Stimulated activated CD8-positive, alpha-beta memory T cell treated with anti-CD3 and anti-CD28 coated beads, Interleukin-2, amount 100 ng/mL, for 48 hours (primary cell): Measurements from ENCODE around the gene ATF7IP.
A peak's percentile ranks its signal among the peaks of the same experiment; 100 is the strongest.
"Not testable (repeated sequence)": the region's sequence is repeated elsewhere in the genome, so short reads cannot be mapped to it uniquely, and the experiment has no call there.

ENCODE experiments used
- DNase-seq, 2 donors: peaks; one replicate each; pipeline ENCODE4 v3.0.0-alpha.2; 2020; ENCODE audit warnings: low read depth in 2 of 2

Gene ATF7IP

GRCh38 chr12:14365294-14366208, at the start of gene ATF7IP:
ATF7IP (plus strand) TSS chr12:14365682; CDS start chr12:14423916, 58,234 bp downstream.
- peak; percentile 89 to 94 for DNase-seq

- DNase-seq, result no peak
Measured at GRCh38 chr12:14317362-14318146, 47.9 kb upstream of the ATF7IP start.

- DNase-seq, result not testable (repeated sequence)
Measured at GRCh38 chr12:14319704-14320427, 45.6 kb upstream of the ATF7IP start.

GRCh38 chr12:14322403-14322802, 43.1 kb upstream of the ATF7IP start:
- no peak for DNase-seq

- no peak for DNase-seq
Measured at GRCh38 chr12:14325716-14326343, 39.7 kb upstream of the ATF7IP start.

GRCh38 chr12:14326699-14327098, 38.8 kb upstream of the ATF7IP start:
- DNase-seq, result no peak

- no peak for DNase-seq
Measured at GRCh38 chr12:14327711-14328110, 37.8 kb upstream of the ATF7IP start.

- no peak for DNase-seq
Measured at GRCh38 chr12:14332482-14332881, 33.0 kb upstream of the ATF7IP start.

GRCh38 chr12:14340371-14340770, 25.1 kb upstream of the ATF7IP start:
- DNase-seq, result no peak

- not testable (repeated sequence) for DNase-seq
Measured at GRCh38 chr12:14351524-14351923, 14.0 kb upstream of the ATF7IP start.

- not testable (repeated sequence) for DNase-seq
Measured at GRCh38 chr12:14352066-14352465, 13.4 kb upstream of the ATF7IP start.

- not testable (repeated sequence) for DNase-seq
Measured at GRCh38 chr12:14354665-14355064, 10.8 kb upstream of the ATF7IP start.

- DNase-seq, result no peak
Measured at GRCh38 chr12:14356147-14356546, 9.3 kb upstream of the ATF7IP start.

GRCh38 chr12:14357486-14357885, 8.0 kb upstream of the ATF7IP start:
- no peak for DNase-seq

GRCh38 chr12:14362352-14362751, 3.1 kb upstream of the ATF7IP start:
- no peak for DNase-seq

GRCh38 chr12:14364583-14365271, 755 bp upstream of the ATF7IP start:
- DNase-seq, result no peak

GRCh38 chr12:14366209-14367039, 942 bp downstream of the ATF7IP start:
- no peak for DNase-seq

- DNase-seq, result no peak
Measured at GRCh38 chr12:14367040-14367661, 1.7 kb downstream of the ATF7IP start.

- DNase-seq, result no peak
Measured at GRCh38 chr12:14369311-14369710, 3.8 kb downstream of the ATF7IP start.

- DNase-seq, result no peak
Measured at GRCh38 chr12:14373217-14373616, 7.7 kb downstream of the ATF7IP start.
